Neural progenitor cell (in vitro differentiated cells): ENCODE results near the gene S100A14. TPM values are rescaled to one million over a fixed set of nuclear protein-coding genes. Genes with fewer than 3 reads are reported as not detected.

ENCODE experiments used
- DNase-seq: peaks from one replicate; pipeline ENCODE4 v3.0.0-alpha.2; 2016; ENCODE audit warnings: low spot score
- H2AFZ ChIP-seq: fragments of 200-600 bp; sonication (generic); replicated peaks from 2 replicates; pipeline ENCODE4 v1.6.1; 2016; ENCODE audit warnings: antibody characterized with exemption
- H3F3A ChIP-seq: fragments of 200-600 bp; sonication (generic); 2 replicates; pipeline ENCODE4 v1.6.1; 2016; ENCODE audit warnings: antibody characterized with exemption, low read depth
- H3K27ac ChIP-seq: fragments of 200-600 bp; sonication (generic); 2 replicates; pipeline ENCODE4 v1.5.1; 2016; ENCODE audit warnings: mild to moderate bottlenecking
- H3K27me3 ChIP-seq: fragments of 200-600 bp; sonication (generic); 2 replicates; pipeline ENCODE4 v1.6.1; 2016; ENCODE audit warnings: mild to moderate bottlenecking, moderate library complexity
- H3K36me3 ChIP-seq: fragments of 200-600 bp; sonication (generic); 2 replicates; pipeline ENCODE4 v1.5.1; 2016
- H3K4me1 ChIP-seq: fragments of 200-600 bp; sonication (generic); 2 replicates; pipeline ENCODE4 v1.6.1; 2016; ENCODE audit warnings: mixed run types
- H3K4me2 ChIP-seq: fragments of 200-600 bp; sonication (generic); 2 replicates; pipeline ENCODE4 v1.6.1; 2016
- H3K4me3 ChIP-seq: fragments of 200-600 bp; sonication (generic); 2 replicates; pipeline ENCODE4 v1.5.1; 2016
- H3K79me2 ChIP-seq: fragments of 200-600 bp; sonication (generic); 2 replicates; pipeline ENCODE4 v1.6.1; 2016; ENCODE audit warnings: low read depth
- H3K9ac ChIP-seq: fragments of 200-600 bp; sonication (generic); 2 replicates; pipeline ENCODE4 v1.6.1; 2016
- H3K9me3 ChIP-seq: fragments of 200-600 bp; sonication (generic); 2 replicates; pipeline ENCODE4 v1.5.1; 2016; ENCODE audit warnings: low read depth
- H4K20me1 ChIP-seq: fragments of 200-600 bp; sonication (generic); 2 replicates; pipeline ENCODE4 v1.6.1; 2016; ENCODE audit warnings: low read depth
- H3K27ac Mint-ChIP-seq: 3 replicates; pipeline ENCODE4 v1.8.0; 2021; ENCODE audit warnings: mixed read lengths
- H3K27me3 Mint-ChIP-seq: 2 replicates; pipeline ENCODE4 v1.8.0; 2022; ENCODE audit warnings: low read depth, mild to moderate bottlenecking, inconsistent platforms, moderate library complexity, mixed read lengths; ENCODE audit not compliant: insufficient read depth
- H3K36me3 Mint-ChIP-seq: 3 replicates; pipeline ENCODE4 v1.8.0; 2021; ENCODE audit warnings: mixed read lengths
- H3K4me1 Mint-ChIP-seq: 3 replicates; pipeline ENCODE4 v1.8.0; 2021; ENCODE audit warnings: mixed read lengths
- H3K4me3 Mint-ChIP-seq: 3 replicates; pipeline ENCODE4 v1.8.0; 2021; ENCODE audit warnings: mild to moderate bottlenecking, moderate library complexity, mixed read lengths
- H3K9me3 Mint-ChIP-seq: 3 replicates; pipeline ENCODE4 v1.8.0; 2020; ENCODE audit warnings: mixed read lengths
- CTCF ChIP-seq: fragments of 200-600 bp; sonication (generic); IDR thresholded peaks from 2 replicates; pipeline ENCODE4 v1.5.1; 2017; ENCODE audit warnings: antibody characterized with exemption, mild to moderate bottlenecking
- EZH2 ChIP-seq: fragments of 200-600 bp; sonication (generic); IDR thresholded peaks from 2 replicates; pipeline ENCODE4 v1.6.1; 2017; ENCODE audit warnings: antibody characterized with exemption, mild to moderate bottlenecking, moderate library complexity
- EZH2phosphoT487 ChIP-seq: fragments of 200-600 bp; sonication (generic); IDR thresholded peaks from 2 replicates; pipeline ENCODE4 v1.6.1; 2017; ENCODE audit warnings: antibody characterized with exemption
- total RNA-seq: library from RNA; depleted of rRNA; stranded (reverse); fragments of >200 nt; gene quantifications from 2 replicates; pipeline ENCODE4 v1.2.3, GENCODE V29; 2015; ENCODE audit warnings: low replicate concordance

S100A14 gene
- total RNA-seq, 1 donor from 2014 or later, result not detected

DNA sequence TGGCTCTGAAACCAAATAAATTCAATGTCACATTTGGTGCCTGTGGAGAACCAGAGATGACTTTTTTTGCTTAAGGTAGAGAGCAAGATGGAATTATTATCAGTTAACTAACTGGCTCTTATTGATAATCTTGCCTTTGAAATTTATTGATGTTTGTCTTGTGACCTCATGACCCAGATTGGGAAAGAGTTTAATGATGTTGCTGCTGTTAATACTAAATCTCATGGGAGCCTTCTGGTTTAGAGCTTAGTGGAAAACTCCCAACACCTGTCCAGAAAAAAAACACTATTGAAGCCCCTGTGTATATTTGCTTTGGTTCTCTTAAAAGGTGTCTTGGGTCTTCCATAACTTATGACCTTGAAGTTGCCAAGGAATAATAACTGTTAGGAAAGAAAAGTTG is 27.7 kb upstream of the S100A14 start:
- TF ChIP-seq EZH2phosphoT487 (no peak), EZH2 (no peak), CTCF (no peak)
- H3K27me3 ChIP-seq, result no peaks in the 10 kb centered on the region
- no peak for DNase-seq
- no peak overlapping the region for H2AFZ ChIP-seq
- peaks cover 41% of the 10 kb centered on the region for H3K36me3 Mint-ChIP-seq
- H4K20me1 ChIP-seq, result peaks cover 41% of the 10 kb centered on the region
- no peak overlapping the region for H3K27ac Mint-ChIP-seq
- peak overlapping the region; percentile 12 for H3K9ac ChIP-seq
- H3K4me3 Mint-ChIP-seq, result no peak overlapping the region
- H3K4me1 ChIP-seq, result no peaks in the 10 kb centered on the region
- no peaks in the 10 kb centered on the region for H3K4me1 Mint-ChIP-seq
- H3K79me2 ChIP-seq, result peaks cover 49% of the 10 kb centered on the region
- no peaks in the 10 kb centered on the region for H3K9me3 ChIP-seq
- H3K36me3 ChIP-seq, result peaks cover 28% of the 10 kb centered on the region
- H3K4me2 ChIP-seq, result no peak overlapping the region
- peaks cover 2% of the 10 kb centered on the region for H3K9me3 Mint-ChIP-seq
- H3F3A ChIP-seq, result peaks cover 61% of the 10 kb centered on the region
- H3K27me3 Mint-ChIP-seq, result peaks cover 8% of the 10 kb centered on the region
- no peak overlapping the region for H3K27ac ChIP-seq
- no peak overlapping the region for H3K4me3 ChIP-seq

GRCh38 chr1:153643100-153643499 is 27.0 kb upstream of the S100A14 start:
- Histone ChIP-seq H3K36me3 (peaks cover 33% of the 10 kb centered on the region), H3K4me3 (no peak overlapping the region), H3K4me2 (no peak overlapping the region), H3K4me1 (no peaks in the 10 kb centered on the region), H3K27ac (peak overlapping the region; percentile 16), H3K9ac (no peak overlapping the region), H3K9me3 (no peaks in the 10 kb centered on the region), H2AFZ (no peak overlapping the region), H4K20me1 (peaks cover 41% of the 10 kb centered on the region), H3K79me2 (peaks cover 56% of the 10 kb centered on the region), H3K27me3 (no peaks in the 10 kb centered on the region), H3F3A (peaks cover 61% of the 10 kb centered on the region)
- TF ChIP-seq EZH2, result no peak
- no peak for TF ChIP-seq EZH2phosphoT487
- no peak for TF ChIP-seq CTCF
- Mint-ChIP-seq H3K27ac (no peak overlapping the region), H3K4me3 (no peak overlapping the region), H3K36me3 (peaks cover 41% of the 10 kb centered on the region), H3K27me3 (peaks cover 6% of the 10 kb centered on the region), H3K4me1 (no peaks in the 10 kb centered on the region), H3K9me3 (peaks cover 2% of the 10 kb centered on the region)
- no peak for DNase-seq

DNA sequence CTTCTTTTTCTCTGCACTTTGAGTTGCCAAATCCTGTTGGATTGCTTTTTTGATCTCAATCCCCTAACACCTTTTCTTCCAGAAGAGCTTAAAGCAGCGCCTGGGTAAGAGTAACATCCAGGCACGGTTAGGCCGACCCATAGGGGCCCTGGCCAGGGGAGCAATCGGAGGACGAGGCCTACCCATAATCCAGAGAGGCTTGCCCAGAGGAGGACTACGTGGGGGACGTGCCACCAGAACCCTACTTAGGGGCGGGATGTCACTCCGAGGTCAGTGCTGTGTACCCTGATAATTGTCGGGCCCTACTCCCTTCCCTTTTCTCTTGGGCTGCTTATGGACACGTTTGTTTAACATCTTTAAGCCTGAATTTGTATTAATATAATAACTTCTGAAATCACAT is 26.0 kb upstream of the S100A14 start:
- Mint-ChIP-seq H3K27me3 (peaks cover 2% of the 10 kb centered on the region), H3K4me1 (peaks cover under 1% of the 10 kb centered on the region), H3K9me3 (no peaks in the 10 kb centered on the region), H3K27ac (no peak overlapping the region), H3K36me3 (peaks cover 40% of the 10 kb centered on the region), H3K4me3 (no peak overlapping the region)
- TF ChIP-seq EZH2 (no peak), EZH2phosphoT487 (no peak), CTCF (no peak)
- peaks cover 57% of the 10 kb centered on the region for H3F3A ChIP-seq
- no peaks in the 10 kb centered on the region for H3K9me3 ChIP-seq
- no peak overlapping the region for H2AFZ ChIP-seq
- no peak overlapping the region for H3K4me3 ChIP-seq
- no peak overlapping the region for H3K9ac ChIP-seq
- peaks cover 46% of the 10 kb centered on the region for H4K20me1 ChIP-seq
- peaks cover 41% of the 10 kb centered on the region for H3K36me3 ChIP-seq
- H3K4me1 ChIP-seq, result no peaks in the 10 kb centered on the region
- peaks cover 66% of the 10 kb centered on the region for H3K79me2 ChIP-seq
- H3K4me2 ChIP-seq, result no peak overlapping the region
- H3K27ac ChIP-seq, result no peak overlapping the region
- H3K27me3 ChIP-seq, result no peaks in the 10 kb centered on the region
- DNase-seq, result no peak
